GM23338 (cell line): Measurements from ENCODE around the gene CT45A3. TPM values are rescaled to one million over a fixed set of nuclear protein-coding genes. Genes with fewer than 3 reads are reported as not detected.
"Not testable (repeated sequence)": the region's sequence is repeated elsewhere in the genome, so short reads cannot be mapped to it uniquely, and the experiment has no call there.

ENCODE experiments used
- ATAC-seq: fragments of 200-7000 bp; cut with Tn5 transposase; 3 replicates; pipeline ENCODE4 v1.9.1; 2020
- DNase-seq: peaks from one replicate; pipeline ENCODE4 v3.0.0-alpha.2; 2015; ENCODE audit warnings: low spot score
- H2AFZ ChIP-seq: fragments of 200-600 bp; sonication (generic); 2 replicates; pipeline ENCODE4 v1.8.0; 2016; ENCODE audit warnings: antibody characterized with exemption, mild to moderate bottlenecking, moderate library complexity
- H3F3A ChIP-seq: fragments of 200-600 bp; sonication (generic); replicated peaks from 2 replicates; pipeline ENCODE4 v1.8.0; 2017; ENCODE audit warnings: antibody characterized with exemption, mixed run types, low read depth
- H3K27ac ChIP-seq: fragments of 200-600 bp; sonication (generic); 2 replicates; pipeline ENCODE4 v1.6.1; 2016; ENCODE audit warnings: low read depth
- H3K27me3 ChIP-seq: fragments of 200-600 bp; sonication (generic); 2 replicates; pipeline ENCODE4 v1.8.0; 2016; ENCODE audit warnings: mild to moderate bottlenecking, mixed run types, moderate library complexity; ENCODE audit not compliant: insufficient read depth
- H3K36me3 ChIP-seq: fragments of 200-600 bp; sonication (generic); 2 replicates; pipeline ENCODE4 v1.8.0; 2016; ENCODE audit warnings: mild to moderate bottlenecking; ENCODE audit not compliant: insufficient read depth
- H3K4me1 ChIP-seq: fragments of 200-600 bp; sonication (generic); 2 replicates; pipeline ENCODE4 v1.8.0; 2016; ENCODE audit warnings: mild to moderate bottlenecking, moderate library complexity; ENCODE audit not compliant: insufficient read depth
- H3K4me2 ChIP-seq: fragments of 200-600 bp; sonication (generic); 2 replicates; pipeline ENCODE4 v1.7.1; 2017; ENCODE audit warnings: mixed run types
- H3K4me3 ChIP-seq: fragments of 200-600 bp; sonication (generic); 2 replicates; pipeline ENCODE4 v1.6.1; 2016; ENCODE audit warnings: mixed run types
- H3K79me2 ChIP-seq: fragments of 200-600 bp; sonication (generic); replicated peaks from 2 replicates; pipeline ENCODE4 v1.8.0; 2017; ENCODE audit warnings: mild to moderate bottlenecking; ENCODE audit not compliant: insufficient read depth
- H3K9me2 ChIP-seq: fragments of 200-600 bp; sonication (generic); 2 replicates; pipeline ENCODE4 v1.8.0; 2017; ENCODE audit not compliant: insufficient read depth
- H4K20me1 ChIP-seq: fragments of 200-600 bp; sonication (generic); replicated peaks from 2 replicates; pipeline ENCODE4 v1.8.0; 2017; ENCODE audit warnings: mild to moderate bottlenecking; ENCODE audit not compliant: insufficient read depth
- H3K27ac Mint-ChIP-seq: 2 replicates; pipeline ENCODE4 v1.8.0; 2020; ENCODE audit warnings: inconsistent platforms, mild to moderate bottlenecking, moderate library complexity, mixed read lengths
- H3K27me3 Mint-ChIP-seq: 3 replicates; pipeline ENCODE4 v1.8.0; 2022; ENCODE audit warnings: low read depth, mild to moderate bottlenecking, moderate library complexity, mixed read lengths, inconsistent platforms; ENCODE audit not compliant: insufficient read depth, poor library complexity
- H3K36me3 Mint-ChIP-seq: 3 replicates; pipeline ENCODE4 v1.8.0; 2021; ENCODE audit warnings: low read depth, mild to moderate bottlenecking, inconsistent platforms, moderate library complexity, mixed read lengths
- H3K4me1 Mint-ChIP-seq: 3 replicates; pipeline ENCODE4 v1.8.0; 2020; ENCODE audit warnings: mild to moderate bottlenecking, inconsistent platforms, mixed read lengths
- H3K4me3 Mint-ChIP-seq: 3 replicates; pipeline ENCODE4 v1.8.0; 2021; ENCODE audit warnings: moderate library complexity, mild to moderate bottlenecking, inconsistent platforms, mixed read lengths
- H3K9me3 Mint-ChIP-seq: 3 replicates; pipeline ENCODE4 v1.8.0; 2020; ENCODE audit warnings: moderate library complexity, mild to moderate bottlenecking, inconsistent platforms, mixed read lengths
- CREB1 ChIP-seq: fragments of 250-450 bp; sonication (Bioruptor Pico); IDR thresholded peaks from 2 replicates; pipeline ENCODE4 v1.5.0; 2020; ENCODE audit warnings: low read depth, mild to moderate bottlenecking, moderate library complexity
- ETS1 ChIP-seq: IDR thresholded peaks from 2 replicates; pipeline ENCODE4 v1.6.1; 2016; ENCODE audit warnings: antibody characterized with exemption
- EZH2 ChIP-seq: fragments of 200-600 bp; sonication (generic); IDR thresholded peaks from one replicate; pipeline ENCODE4 v1.8.0; 2017; ENCODE audit warnings: antibody characterized with exemption, mild to moderate bottlenecking, low read depth; ENCODE audit not compliant: unreplicated experiment
- JUNB ChIP-seq: IDR thresholded peaks from one replicate; pipeline ENCODE4 v1.6.1; 2016; ENCODE audit warnings: antibody characterized with exemption; ENCODE audit not compliant: unreplicated experiment
- POLR2AphosphoS5 ChIP-seq: IDR thresholded peaks from 2 replicates; pipeline ENCODE4 v1.6.1; 2016; ENCODE audit warnings: antibody characterized with exemption, low read depth
- STAT1 ChIP-seq: IDR thresholded peaks from one replicate; pipeline ENCODE4 v1.6.1; 2016; ENCODE audit warnings: antibody characterized with exemption; ENCODE audit not compliant: unreplicated experiment
- ZNF114 ChIP-seq: fragments of 250-450 bp; sonication (Bioruptor Pico); IDR thresholded peaks from 2 replicates; pipeline ENCODE4 v1.5.0; 2020; ENCODE audit warnings: mild to moderate bottlenecking, moderate library complexity
- ZNF331 ChIP-seq: fragments of 250-450 bp; sonication (Bioruptor Pico); IDR thresholded peaks from 2 replicates; pipeline ENCODE4 v1.5.0; 2020; ENCODE audit warnings: low read depth, mild to moderate bottlenecking, moderate library complexity
- polyA plus RNA-seq: library from polyadenylated mRNA; unstranded; fragments of >200 nt; fragmentation: Nextera tagmentation; extraction: Ambion mirVana; gene quantifications from 2 replicates; pipeline ENCODE4 v1.2.1, GENCODE V29; 2016
- total RNA-seq: library from RNA; depleted of rRNA; stranded (reverse); fragments of >200 nt; shearing (Covaris generic); gene quantifications from 2 replicates; pipeline ENCODE4 v1.2.3, GENCODE V29; 2014
- TF ChIP-seq, protein P1 (sequence below), 2 experiments: fragments of 200-600 bp in 1 of 2; sonication (generic) in 1 of 2; conservative IDR thresholded peaks; 2 replicates each; pipeline versions ENCODE4 v1.5.1 to v1.6.1; 2016 to 2017; ENCODE audit warnings: antibody characterized with exemption in 2 of 2, low read depth in 2 of 2, mild to moderate bottlenecking in 2 of 2, moderate library complexity in 1 of 2
- TF ChIP-seq, protein P2 (sequence below): IDR thresholded peaks from one replicate; pipeline ENCODE4 v1.6.1; 2018; ENCODE audit warnings: antibody characterized with exemption; ENCODE audit not compliant: unreplicated experiment

The CT45A3 gene
- total and polyA plus RNA-seq, 2 experiments from 2014 or later: not detected

- no peak overlapping the region for H2AFZ ChIP-seq
- no peaks in the 10 kb centered on the region for H3F3A ChIP-seq
- TF ChIP-seq, protein P1, sequence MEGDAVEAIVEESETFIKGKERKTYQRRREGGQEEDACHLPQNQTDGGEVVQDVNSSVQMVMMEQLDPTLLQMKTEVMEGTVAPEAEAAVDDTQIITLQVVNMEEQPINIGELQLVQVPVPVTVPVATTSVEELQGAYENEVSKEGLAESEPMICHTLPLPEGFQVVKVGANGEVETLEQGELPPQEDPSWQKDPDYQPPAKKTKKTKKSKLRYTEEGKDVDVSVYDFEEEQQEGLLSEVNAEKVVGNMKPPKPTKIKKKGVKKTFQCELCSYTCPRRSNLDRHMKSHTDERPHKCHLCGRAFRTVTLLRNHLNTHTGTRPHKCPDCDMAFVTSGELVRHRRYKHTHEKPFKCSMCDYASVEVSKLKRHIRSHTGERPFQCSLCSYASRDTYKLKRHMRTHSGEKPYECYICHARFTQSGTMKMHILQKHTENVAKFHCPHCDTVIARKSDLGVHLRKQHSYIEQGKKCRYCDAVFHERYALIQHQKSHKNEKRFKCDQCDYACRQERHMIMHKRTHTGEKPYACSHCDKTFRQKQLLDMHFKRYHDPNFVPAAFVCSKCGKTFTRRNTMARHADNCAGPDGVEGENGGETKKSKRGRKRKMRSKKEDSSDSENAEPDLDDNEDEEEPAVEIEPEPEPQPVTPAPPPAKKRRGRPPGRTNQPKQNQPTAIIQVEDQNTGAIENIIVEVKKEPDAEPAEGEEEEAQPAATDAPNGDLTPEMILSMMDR (conservative IDR thresholded peaks at IDR 0.05; ENCODE audit: low read depth in 2 of 2): peak in 1 of 2 experiments; percentile 32; a peak in 2 of 4 replicates
- TF ChIP-seq STAT1: no peak
- no peaks in the 10 kb centered on the region for H3K79me2 ChIP-seq
- Mint-ChIP-seq H3K27ac (no peak overlapping the region), H3K36me3 (peaks cover 6% of the 10 kb centered on the region; the same call in 2 of the 3 replicates), H3K4me1 (no peaks in the 10 kb centered on the region), H3K9me3 (peaks cover 12% of the 10 kb centered on the region; the same call in 2 of the 3 replicates), H3K27me3 (no peaks in the 10 kb centered on the region), H3K4me3 (no peak overlapping the region)
- no peaks in the 10 kb centered on the region for H3K9me2 ChIP-seq
- no peaks in the 10 kb centered on the region for H3K36me3 ChIP-seq
- H3K4me1 ChIP-seq: no peaks in the 10 kb centered on the region
- H3K4me3 ChIP-seq: no peak overlapping the region
- H4K20me1 ChIP-seq: no peaks in the 10 kb centered on the region
- no peak overlapping the region for H3K27ac ChIP-seq
- ATAC-seq (no peak), DNase-seq (peak; percentile 15)
- no peak overlapping the region for H3K4me2 ChIP-seq
- H3K27me3 ChIP-seq: no peaks in the 10 kb centered on the region
Measured at GRCh38 chrX:135737366-135738071, 30.5 kb downstream of the CT45A3 start.

- H3K4me1 Mint-ChIP-seq, DNase-seq, H3K4me2 ChIP-seq, H3K4me3 Mint-ChIP-seq, H3K27ac Mint-ChIP-seq, H3K4me1 ChIP-seq, H3K27ac ChIP-seq, H3K4me3 ChIP-seq, H3K36me3 ChIP-seq, ATAC-seq, H3F3A ChIP-seq, H3K9me2 ChIP-seq, H3K36me3 Mint-ChIP-seq, H3K9me3 Mint-ChIP-seq, H3K79me2 ChIP-seq, H4K20me1 ChIP-seq, H3K27me3 ChIP-seq, H3K27me3 Mint-ChIP-seq, H2AFZ ChIP-seq: not testable (repeated sequence)
Measured at GRCh38 chrX:135734666-135735065, 33.3 kb downstream of the CT45A3 start.

- Mint-ChIP-seq H3K9me3 (peaks cover 12% of the 10 kb centered on the region), H3K4me3 (no peak overlapping the region), H3K27me3 (peaks cover 5% of the 10 kb centered on the region), H3K27ac (no peak overlapping the region), H3K36me3 (no peaks in the 10 kb centered on the region), H3K4me1 (no peaks in the 10 kb centered on the region)
- Histone ChIP-seq H3K27ac (no peak overlapping the region), H2AFZ (no peak overlapping the region), H3K79me2 (no peaks in the 10 kb centered on the region), H3K36me3 (no peaks in the 10 kb centered on the region), H3F3A (no peaks in the 10 kb centered on the region), H3K4me3 (no peak overlapping the region), H3K9me2 (no peaks in the 10 kb centered on the region), H4K20me1 (no peaks in the 10 kb centered on the region), H3K27me3 (no peaks in the 10 kb centered on the region), H3K4me1 (no peaks in the 10 kb centered on the region), H3K4me2 (no peak overlapping the region)
- DNase-seq (no peak), ATAC-seq (no peak)
- TF ChIP-seq ZNF331 (CRISPR knock-in tag) (no peak), CREB1 (CRISPR knock-in tag) (no peak), POLR2AphosphoS5 (no peak), JUNB (no peak), STAT1 (no peak), ETS1 (no peak), EZH2 (no peak), ZNF114 (CRISPR knock-in tag) (no peak)
- TF ChIP-seq, protein P1 (conservative IDR thresholded peaks at IDR 0.05; ENCODE audit: low read depth in 2 of 2): no peak
- TF ChIP-seq, protein P2, sequence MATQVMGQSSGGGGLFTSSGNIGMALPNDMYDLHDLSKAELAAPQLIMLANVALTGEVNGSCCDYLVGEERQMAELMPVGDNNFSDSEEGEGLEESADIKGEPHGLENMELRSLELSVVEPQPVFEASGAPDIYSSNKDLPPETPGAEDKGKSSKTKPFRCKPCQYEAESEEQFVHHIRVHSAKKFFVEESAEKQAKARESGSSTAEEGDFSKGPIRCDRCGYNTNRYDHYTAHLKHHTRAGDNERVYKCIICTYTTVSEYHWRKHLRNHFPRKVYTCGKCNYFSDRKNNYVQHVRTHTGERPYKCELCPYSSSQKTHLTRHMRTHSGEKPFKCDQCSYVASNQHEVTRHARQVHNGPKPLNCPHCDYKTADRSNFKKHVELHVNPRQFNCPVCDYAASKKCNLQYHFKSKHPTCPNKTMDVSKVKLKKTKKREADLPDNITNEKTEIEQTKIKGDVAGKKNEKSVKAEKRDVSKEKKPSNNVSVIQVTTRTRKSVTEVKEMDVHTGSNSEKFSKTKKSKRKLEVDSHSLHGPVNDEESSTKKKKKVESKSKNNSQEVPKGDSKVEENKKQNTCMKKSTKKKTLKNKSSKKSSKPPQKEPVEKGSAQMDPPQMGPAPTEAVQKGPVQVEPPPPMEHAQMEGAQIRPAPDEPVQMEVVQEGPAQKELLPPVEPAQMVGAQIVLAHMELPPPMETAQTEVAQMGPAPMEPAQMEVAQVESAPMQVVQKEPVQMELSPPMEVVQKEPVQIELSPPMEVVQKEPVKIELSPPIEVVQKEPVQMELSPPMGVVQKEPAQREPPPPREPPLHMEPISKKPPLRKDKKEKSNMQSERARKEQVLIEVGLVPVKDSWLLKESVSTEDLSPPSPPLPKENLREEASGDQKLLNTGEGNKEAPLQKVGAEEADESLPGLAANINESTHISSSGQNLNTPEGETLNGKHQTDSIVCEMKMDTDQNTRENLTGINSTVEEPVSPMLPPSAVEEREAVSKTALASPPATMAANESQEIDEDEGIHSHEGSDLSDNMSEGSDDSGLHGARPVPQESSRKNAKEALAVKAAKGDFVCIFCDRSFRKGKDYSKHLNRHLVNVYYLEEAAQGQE: no peak
Measured at GRCh38 chrX:135713795-135714194, 54.2 kb downstream of the CT45A3 start.
